Esophagus muscularis mucosa (tissue), 4 donors: Measurements from ENCODE around the gene SCP2. TPM values are rescaled to one million over a fixed set of nuclear protein-coding genes. Genes with fewer than 3 reads are reported as not detected.

Experiments used
- DNase-seq: peaks from one replicate; pipeline ENCODE4 v3.0.0-alpha.2; 2017; ENCODE audit errors: extremely low spot score
- H3K27ac ChIP-seq, 4 donors: fragments of 200-600 bp; sonication (generic); replicated peaks in 1 of 4; 1 replicate in 3 of 4; 2 replicates in 1 of 4; pipeline ENCODE4 v1.5.1; 2016 to 2019; ENCODE audit warnings: mild to moderate bottlenecking in 1 of 4
- H3K27me3 ChIP-seq, 4 donors: fragments of 200-600 bp; sonication (generic); one replicate each; pipeline versions ENCODE4 v1.5.1 to v1.6.0; 2016 to 2019
- H3K36me3 ChIP-seq, 4 donors: fragments of 200-600 bp; sonication (generic); one replicate each; pipeline ENCODE4 v1.5.1; 2016 to 2019
- H3K4me1 ChIP-seq, 4 donors: fragments of 200-600 bp; sonication (generic); one replicate each; pipeline ENCODE4 v1.5.1; 2016 to 2019
- H3K4me3 ChIP-seq, 4 donors: fragments of 200-600 bp; sonication (generic); 1 replicate in 2 of 4; 2 replicates in 2 of 4; pipeline ENCODE4 v1.5.1; 2016 to 2019; ENCODE audit warnings: mild to moderate bottlenecking in 4 of 4, moderate library complexity in 1 of 4
- H3K9me3 ChIP-seq, 4 donors: fragments of 200-600 bp; sonication (generic); 1 replicate in 3 of 4; 2 replicates in 1 of 4; pipeline ENCODE4 v1.5.1; 2016 to 2019
- EP300 ChIP-seq: sonication (generic); formaldehyde crosslinking; IDR thresholded peaks from one replicate; pipeline ENCODE4 v1.6.1; 2017; ENCODE audit warnings: antibody characterized with exemption
- POLR2A ChIP-seq: fragments of 450-650 bp; IDR thresholded peaks from one replicate; pipeline ENCODE4 v1.6.1; 2017; ENCODE audit warnings: antibody characterized with exemption, moderate library complexity, mild to moderate bottlenecking, low read depth
- POLR2AphosphoS5 ChIP-seq, 2 donors: sonication (generic); formaldehyde crosslinking; IDR thresholded peaks; one replicate each; pipeline ENCODE4 v1.6.1; 2017; ENCODE audit warnings: antibody characterized with exemption in 2 of 2
- WGBS: methylation state at CpG from one replicate; pipeline ENCODE4 v1.1.5; 2018; 5-methylcytosine and 5-hydroxymethylcytosine counted together
- intact Hi-C: fragments of 100-400 bp; cut with DNase I; formaldehyde crosslinking; loops from one replicate; pipeline ENCODE4 v1.15.1; 2023
- total RNA-seq, 4 donors: library from RNA; depleted of rRNA; stranded (reverse); fragments of >200 nt; gene quantifications; one replicate each; pipeline versions ENCODE4 v1.1.0 to v1.2.1, GENCODE V29; 2016
- TF ChIP-seq, protein P1 (sequence below), 3 experiments: fragments of 200-600 bp in 2 of 3; fragments of 450-650 bp in 1 of 3; sonication (generic) in 2 of 3; IDR thresholded peaks; one replicate each; pipeline ENCODE4 v1.5.1; 2017 to 2019; ENCODE audit warnings: antibody characterized with exemption in 3 of 3, mild to moderate bottlenecking in 2 of 3, moderate library complexity in 1 of 3

Gene SCP2
- total RNA-seq, 4 donors from 2014 or later = 83.0 to 94.3 (median 92.1) TPM

GRCh38 chr1:52913014-52913413 lies 14.1 kb upstream of the SCP2 start:
- intact Hi-C loops = no loop called here
- H3K4me1 ChIP-seq = peaks cover 15 to 24% (median 20%) of the 10 kb centered on the region in 4 donors
- TF ChIP-seq, protein P1, sequence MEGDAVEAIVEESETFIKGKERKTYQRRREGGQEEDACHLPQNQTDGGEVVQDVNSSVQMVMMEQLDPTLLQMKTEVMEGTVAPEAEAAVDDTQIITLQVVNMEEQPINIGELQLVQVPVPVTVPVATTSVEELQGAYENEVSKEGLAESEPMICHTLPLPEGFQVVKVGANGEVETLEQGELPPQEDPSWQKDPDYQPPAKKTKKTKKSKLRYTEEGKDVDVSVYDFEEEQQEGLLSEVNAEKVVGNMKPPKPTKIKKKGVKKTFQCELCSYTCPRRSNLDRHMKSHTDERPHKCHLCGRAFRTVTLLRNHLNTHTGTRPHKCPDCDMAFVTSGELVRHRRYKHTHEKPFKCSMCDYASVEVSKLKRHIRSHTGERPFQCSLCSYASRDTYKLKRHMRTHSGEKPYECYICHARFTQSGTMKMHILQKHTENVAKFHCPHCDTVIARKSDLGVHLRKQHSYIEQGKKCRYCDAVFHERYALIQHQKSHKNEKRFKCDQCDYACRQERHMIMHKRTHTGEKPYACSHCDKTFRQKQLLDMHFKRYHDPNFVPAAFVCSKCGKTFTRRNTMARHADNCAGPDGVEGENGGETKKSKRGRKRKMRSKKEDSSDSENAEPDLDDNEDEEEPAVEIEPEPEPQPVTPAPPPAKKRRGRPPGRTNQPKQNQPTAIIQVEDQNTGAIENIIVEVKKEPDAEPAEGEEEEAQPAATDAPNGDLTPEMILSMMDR (IDR thresholded peaks at IDR 0.05) = no peak
- TF ChIP-seq POLR2A (no peak), EP300 (no peak), POLR2AphosphoS5 (IDR thresholded peaks at IDR 0.05) (no peak)
- DNase-seq = no peak
- H3K27me3 ChIP-seq = no peaks in the 10 kb centered on the region
- H3K9me3 ChIP-seq = no peaks in the 10 kb centered on the region
- H3K27ac ChIP-seq = no peak overlapping the region
- WGBS = 94% methylated on average over 3 of the region's 3 CpGs
- no peak overlapping the region for H3K4me3 ChIP-seq
- H3K36me3 ChIP-seq = peaks cover 0 to 31% (median 14%) of the 10 kb centered on the region in 4 donors

GRCh38 chr1:52913537-52913936 lies 13.5 kb upstream of the SCP2 start:
- WGBS = 79% methylated on average over 8 of the region's 8 CpGs
- intact Hi-C loops = no loop called here
- H3K27ac ChIP-seq = no peak overlapping the region
- H3K4me1 ChIP-seq = peaks cover 15 to 24% (median 21%) of the 10 kb centered on the region in 4 donors
- DNase-seq = no peak
- H3K36me3 ChIP-seq = peaks cover 0 to 26% (median 12%) of the 10 kb centered on the region in 4 donors
- no peak overlapping the region for H3K4me3 ChIP-seq
- TF ChIP-seq EP300 (no peak), POLR2A (no peak), POLR2AphosphoS5 (IDR thresholded peaks at IDR 0.05) (no peak)
- TF ChIP-seq, protein P1 (IDR thresholded peaks at IDR 0.05) = no peak
- no peaks in the 10 kb centered on the region for H3K27me3 ChIP-seq
- no peaks in the 10 kb centered on the region for H3K9me3 ChIP-seq

DNA sequence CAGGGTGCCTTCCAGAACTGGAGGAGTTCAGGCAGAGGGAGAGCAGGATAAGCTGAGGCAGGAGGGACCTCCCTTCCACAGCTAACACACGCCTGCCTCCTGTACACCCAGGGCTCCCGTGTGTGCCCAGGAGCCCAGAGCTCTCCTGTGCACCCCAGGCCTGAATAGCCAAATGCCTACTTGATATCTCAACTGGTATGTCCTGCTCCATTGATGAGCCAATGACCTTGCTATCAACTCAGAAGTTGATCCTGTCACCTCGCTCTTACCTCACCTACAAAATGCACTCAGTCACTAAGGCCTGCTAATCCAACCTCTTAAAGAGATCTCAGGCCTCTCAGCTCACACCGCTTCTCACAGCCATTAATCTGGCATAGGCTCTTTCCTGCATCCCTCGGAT lies 12.6 kb upstream of the SCP2 start:
- Histone ChIP-seq H3K4me1 (peaks cover 15 to 24% (median 22%) of the 10 kb centered on the region in 4 donors), H3K9me3 (no peaks in the 10 kb centered on the region), H3K27ac (no peak overlapping the region), H3K27me3 (no peaks in the 10 kb centered on the region), H3K36me3 (peaks cover 0 to 26% (median 12%) of the 10 kb centered on the region in 4 donors), H3K4me3 (no peak overlapping the region)
- TF ChIP-seq, protein P1 (IDR thresholded peaks at IDR 0.05) = no peak
- TF ChIP-seq EP300 (no peak), POLR2A (no peak), POLR2AphosphoS5 (IDR thresholded peaks at IDR 0.05) (no peak)
- no peak for DNase-seq
- intact Hi-C loops = no loop called here
- 89% methylated on average over 5 of the region's 5 CpGs for WGBS

GRCh38 chr1:52915211-52915854 lies 11.7 kb upstream of the SCP2 start:
- TF ChIP-seq POLR2AphosphoS5 (IDR thresholded peaks at IDR 0.05) (no peak), EP300 (no peak), POLR2A (no peak)
- TF ChIP-seq, protein P1 (IDR thresholded peaks at IDR 0.05) = no peak
- 96% methylated on average over 2 of the region's 2 CpGs for WGBS
- no peak for DNase-seq
- peaks cover 24 to 32% (median 25%) of the 10 kb centered on the region in 4 donors for H3K4me1 ChIP-seq
- no peaks in the 10 kb centered on the region for H3K9me3 ChIP-seq
- H3K36me3 ChIP-seq = peaks cover 0 to 26% (median 12%) of the 10 kb centered on the region in 4 donors
- H3K27me3 ChIP-seq = no peaks in the 10 kb centered on the region
- no peak overlapping the region for H3K4me3 ChIP-seq
- intact Hi-C loops = no loop called here
- H3K27ac ChIP-seq = no peak overlapping the region
